ENCODE data around the gene RBM19. TPM values are rescaled to one million over a fixed set of nuclear protein-coding genes. Genes with fewer than 3 reads are reported as not detected.

The RBM19 gene
- total and polyA plus RNA-seq, 2 of the 4 experiments (the other 2 are of a cell fraction) = 18.7 to 19.2 TPM

GRCh38 chr12:113870890-113871289 lies 95.2 kb downstream of the RBM19 start:
- H3K27me3 ChIP-seq (ENCODE audit: control insufficient read depth, insufficient read depth, low read length) = no peaks in the 10 kb centered on the region
- no peak overlapping the region for H3K9ac ChIP-seq (ENCODE audit: low read depth, low read length)
- intact Hi-C loops (cut with micrococcal nuclease) = no loop called here
- H3K56ac ChIP-seq (ENCODE audit: extremely low read depth, insufficient read depth, low read length) = no peak overlapping the region
- dilution Hi-C loops (cut with HindIII; ENCODE audit: low sequenced_read_pairs, unreplicated experiment) = no loop called here
- no peak overlapping the region for H2AK5ac ChIP-seq (ENCODE audit: low read depth, low read length)
- POLR2A ChIA-PET (ENCODE audit: unreplicated experiment) = no interaction called here
- H2BK120ac ChIP-seq (ENCODE audit: low read depth, low read length) = no peak overlapping the region
- BruUV-seq (replicated peaks) = no TSS peak
- H3K23ac ChIP-seq (ENCODE audit: low read depth, low read length) = no peak overlapping the region
- H3K79me1 ChIP-seq (ENCODE audit: low read depth in 1 of 2, low read length in 2 of 2) = no peaks in the 10 kb centered on the region
- H2AK9ac ChIP-seq (replicated peaks; ENCODE audit: low read depth, low read length, poor library complexity) = no peak overlapping the region
- DNase-seq (no peak), ATAC-seq (ENCODE audit: low read depth) (no peak)
- no peak overlapping the region for H4K5ac ChIP-seq (ENCODE audit: low read depth, low read length)
- no peak for TF ChIP-seq USF2 (IDR thresholded peaks at IDR 0.05; ENCODE audit: low read depth, low read length)
- no peaks in the 10 kb centered on the region for H3K36me3 ChIP-seq (ENCODE audit: control insufficient read depth, insufficient read depth, low read length)
- H3K9me1 ChIP-seq (ENCODE audit: insufficient read depth, low read length) = peaks cover 18% of the 10 kb centered on the region
- no peak overlapping the region for H4K91ac ChIP-seq (ENCODE audit: insufficient read depth, low read depth, low read length)
- H4K8ac ChIP-seq (ENCODE audit: low read depth in 2 of 2, low read length in 2 of 2) = no peak overlapping the region
- WGBS, 2 experiments (ENCODE audit: extremely low coverage in 2 of 2, insufficient read length in 1 of 2) = no CpG with 5 or more reads among the region's 2 CpGs
- no peaks in the 10 kb centered on the region for H3K9me3 ChIP-seq (ENCODE audit: control insufficient read depth, insufficient read depth, low read length)
- no peak overlapping the region for H2BK5ac ChIP-seq (ENCODE audit: low read depth, low read length, poor library complexity, severe bottlenecking)
- H2AFZ ChIP-seq (replicated peaks; ENCODE audit: low read length, poor library complexity) = no peak overlapping the region
- no peak overlapping the region for H3K14ac ChIP-seq (replicated peaks; ENCODE audit: low read depth, low read length)
- H3K4me3 ChIP-seq (ENCODE audit: insufficient read depth, low read depth, low read length) = no peak overlapping the region
- no peak overlapping the region for H3K4ac ChIP-seq (ENCODE audit: low read depth, low read length)
- CTCF ChIA-PET = no interaction called here
- H3K27ac ChIP-seq (ENCODE audit: insufficient read depth, low read length) = no peak overlapping the region
- 0 out of 2 replicates have a peak, but pooled peaks cover 4% of the 10 kb centered on the region for H4K20me1 ChIP-seq (ENCODE audit: insufficient read depth, low read length)
- peaks cover 17% of the 10 kb centered on the region for H3K4me1 ChIP-seq (ENCODE audit: control insufficient read depth, insufficient read depth, low read length)
- no peak overlapping the region for H3K4me2 ChIP-seq (ENCODE audit: low read depth, low read length)
- no peak overlapping the region for H2BK20ac ChIP-seq (ENCODE audit: low read depth, low read length)
- H3K18ac ChIP-seq (ENCODE audit: low read depth, low read length) = no peak overlapping the region
- in situ Hi-C loops (cut with MboI; ENCODE audit: low sequenced_read_pairs) = no loop called here
- no peak overlapping the region for H2BK15ac ChIP-seq (ENCODE audit: low read depth, low read length)
